NCI-H345 treated with DMSO at 0.1 percent for 48 hours (cell line): ENCODE results near the gene MBNL2.

Experiments
- DNase-seq: peaks from one replicate; lab custom pipeline; 2025; ENCODE audit not compliant: unreplicated experiment; lab: John Stamatoyannopoulos, UW

Gene MBNL2

DNA sequence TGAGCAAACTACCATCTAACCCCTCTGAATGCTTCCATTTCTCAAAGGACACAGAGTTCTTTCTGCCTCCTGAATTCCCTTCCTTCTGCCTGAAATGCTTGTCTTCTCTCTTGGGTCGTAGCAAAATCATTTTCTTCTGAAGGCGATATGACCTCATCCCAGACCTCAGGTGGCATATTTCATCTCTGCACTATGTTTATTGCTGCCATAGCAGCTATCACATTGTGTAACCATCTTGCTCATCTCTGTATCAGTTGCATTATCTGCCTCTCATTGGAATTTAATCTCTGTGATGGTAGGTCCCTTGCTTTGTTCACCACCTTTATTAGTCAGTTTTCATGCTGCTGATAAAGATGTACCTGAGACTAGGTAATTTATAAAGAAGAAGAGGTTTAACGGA is 179.3 kb downstream of the MBNL2 start:
- no peak for DNase-seq

DNA sequence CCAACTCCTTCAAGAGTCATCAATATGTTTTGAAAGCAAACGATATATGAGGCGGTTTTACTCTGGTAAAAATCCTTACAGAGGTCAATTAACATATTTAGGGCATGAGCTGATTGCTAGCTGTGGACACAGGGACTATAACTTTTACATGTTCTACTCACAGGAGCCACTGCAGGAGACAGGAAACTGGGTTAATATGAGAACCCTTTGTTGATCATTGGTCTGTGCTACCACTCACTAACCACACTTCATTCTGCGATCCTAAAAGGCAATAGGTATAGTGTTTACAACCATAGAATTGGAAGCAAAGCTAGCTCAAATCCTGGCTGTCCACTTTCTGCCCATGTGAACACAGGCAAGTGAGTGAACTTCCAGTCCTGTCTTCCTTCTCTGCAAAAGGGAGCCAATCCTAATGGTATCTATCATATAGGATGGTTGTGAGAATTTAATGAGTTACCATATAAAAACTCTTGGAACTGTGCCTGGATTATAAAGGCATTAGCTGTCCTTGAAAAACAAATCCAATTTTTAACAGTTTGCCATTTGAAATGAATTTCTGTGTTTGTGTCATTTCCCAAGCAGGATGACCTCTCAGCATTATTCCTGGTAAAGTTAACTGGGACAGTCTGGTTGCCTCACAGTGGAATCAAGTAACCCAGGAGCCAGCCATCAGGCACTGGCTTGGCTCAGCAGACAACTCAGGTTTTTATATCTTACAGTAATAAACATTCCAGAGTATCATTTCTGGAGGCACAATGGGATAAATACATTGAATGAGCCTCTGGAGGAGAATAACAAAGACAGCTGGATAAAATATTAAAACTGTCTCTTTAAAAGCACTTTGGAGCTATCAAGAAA is 182.0 kb downstream of the MBNL2 start:
- DNase-seq = no peak

DNA sequence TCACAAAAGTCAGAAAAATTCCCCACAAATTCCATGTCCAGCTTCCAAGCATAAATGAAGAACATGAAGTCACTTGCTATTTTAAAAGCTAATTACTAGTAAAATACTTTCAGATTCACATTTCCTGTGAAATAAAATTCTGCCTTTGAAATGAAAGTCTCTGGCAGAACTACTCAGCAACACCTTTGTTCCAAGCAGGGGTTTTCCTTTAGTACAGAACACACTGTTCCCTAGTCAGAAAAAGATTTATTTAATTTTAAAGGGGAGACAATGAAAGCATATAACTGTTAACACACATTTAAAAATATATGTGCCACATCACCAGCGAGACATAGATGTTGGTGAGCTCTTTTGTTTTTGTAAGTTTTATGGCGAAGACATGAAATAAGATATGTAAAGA is 185.4 kb downstream of the MBNL2 start:
- DNase-seq = no peak

DNA sequence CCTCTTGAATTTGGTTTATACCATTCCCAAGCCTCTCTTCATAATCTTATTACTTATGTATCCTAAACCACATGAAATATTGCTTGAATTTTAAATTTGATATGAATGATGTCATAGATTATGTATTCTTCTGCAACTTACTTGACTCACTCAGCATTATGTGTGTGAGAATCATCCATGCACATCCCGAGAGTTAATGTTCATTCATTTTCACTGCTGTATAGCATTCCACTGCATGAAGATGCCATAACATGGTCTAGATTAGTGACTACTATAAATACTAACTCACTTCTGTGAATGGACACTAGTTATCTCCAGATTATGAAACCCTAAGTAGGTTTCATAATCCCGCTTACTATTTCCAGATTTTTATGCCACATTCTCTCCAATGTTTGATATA is 186.8 kb downstream of the MBNL2 start:
- DNase-seq = no peak

DNA sequence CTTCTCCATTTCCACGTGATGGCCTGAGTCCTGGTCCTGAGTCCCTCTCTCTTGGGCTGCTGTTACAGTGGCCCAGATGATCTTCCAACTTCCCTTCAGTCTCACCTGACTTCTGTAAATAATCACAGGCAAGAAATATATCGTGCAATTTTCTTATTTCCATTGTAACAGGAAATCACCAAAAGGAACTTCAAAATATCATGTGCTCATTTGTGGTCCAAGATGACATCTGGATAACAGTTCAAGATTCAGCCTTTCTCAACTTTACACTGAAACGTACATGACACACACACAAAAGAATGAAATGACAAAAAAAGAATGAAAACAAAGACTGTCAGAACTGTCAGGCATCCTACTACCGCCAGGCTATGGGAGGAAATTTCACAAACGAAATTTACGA is 189.9 kb downstream of the MBNL2 start:
- no peak for DNase-seq

DNA sequence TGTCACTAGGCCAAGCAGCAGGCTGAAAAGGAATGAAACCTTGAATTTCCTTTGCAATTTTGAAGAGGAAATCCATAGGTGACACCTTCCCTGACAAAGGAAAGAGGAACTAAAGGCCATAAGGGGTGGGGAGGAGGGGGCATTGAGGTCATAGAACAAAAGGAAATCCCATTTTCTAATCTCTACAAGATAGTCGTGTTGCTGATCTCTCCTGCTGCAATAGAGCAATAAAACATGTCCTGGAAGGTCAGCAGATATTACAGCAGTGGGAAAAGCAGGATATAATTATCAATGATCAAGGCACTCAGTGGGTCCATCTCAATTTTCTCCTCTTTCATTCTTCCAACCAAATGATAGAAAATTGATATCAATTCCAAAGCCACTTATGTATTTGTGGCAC is 191.6 kb downstream of the MBNL2 start:
- no peak for DNase-seq

DNA sequence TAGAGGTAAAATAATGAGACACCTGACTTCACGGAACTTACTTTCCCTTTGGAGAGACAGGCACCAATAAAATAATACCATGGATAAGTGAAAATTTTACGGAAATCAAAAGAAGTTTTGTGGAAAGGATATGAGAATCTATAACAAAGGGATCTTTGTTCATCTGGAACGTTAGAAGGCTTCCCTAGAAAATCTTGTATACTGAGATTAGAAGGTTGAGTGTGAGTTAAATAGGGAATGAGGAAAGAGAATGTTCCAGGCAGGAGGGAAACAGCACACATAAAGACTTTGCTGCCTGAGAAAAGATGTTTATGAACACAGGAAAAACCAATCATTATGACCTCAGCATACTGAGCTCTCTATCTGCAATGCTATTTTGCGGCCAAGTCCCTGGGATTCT is 192.3 kb downstream of the MBNL2 start:
- no peak for DNase-seq

DNA sequence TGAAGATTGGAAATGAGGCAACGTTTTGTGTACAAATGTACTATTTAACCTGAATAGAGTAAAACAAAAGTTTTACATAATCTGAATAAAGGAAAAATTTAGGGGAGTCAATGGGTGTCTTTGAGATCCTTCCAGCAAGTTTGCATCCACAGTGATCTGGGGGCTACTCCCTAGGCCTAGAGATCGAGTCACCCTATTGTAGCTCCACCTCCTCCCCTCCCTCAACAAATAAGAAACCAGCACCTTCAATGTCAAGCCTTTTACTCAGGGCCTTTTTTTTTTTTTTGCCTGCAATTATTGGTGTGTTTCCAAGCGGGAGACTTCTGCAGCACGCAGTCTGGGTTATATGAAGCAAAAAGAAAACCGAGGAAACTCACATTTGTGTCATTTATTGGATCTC is 195.6 kb downstream of the MBNL2 start:
- DNase-seq = no peak

DNA sequence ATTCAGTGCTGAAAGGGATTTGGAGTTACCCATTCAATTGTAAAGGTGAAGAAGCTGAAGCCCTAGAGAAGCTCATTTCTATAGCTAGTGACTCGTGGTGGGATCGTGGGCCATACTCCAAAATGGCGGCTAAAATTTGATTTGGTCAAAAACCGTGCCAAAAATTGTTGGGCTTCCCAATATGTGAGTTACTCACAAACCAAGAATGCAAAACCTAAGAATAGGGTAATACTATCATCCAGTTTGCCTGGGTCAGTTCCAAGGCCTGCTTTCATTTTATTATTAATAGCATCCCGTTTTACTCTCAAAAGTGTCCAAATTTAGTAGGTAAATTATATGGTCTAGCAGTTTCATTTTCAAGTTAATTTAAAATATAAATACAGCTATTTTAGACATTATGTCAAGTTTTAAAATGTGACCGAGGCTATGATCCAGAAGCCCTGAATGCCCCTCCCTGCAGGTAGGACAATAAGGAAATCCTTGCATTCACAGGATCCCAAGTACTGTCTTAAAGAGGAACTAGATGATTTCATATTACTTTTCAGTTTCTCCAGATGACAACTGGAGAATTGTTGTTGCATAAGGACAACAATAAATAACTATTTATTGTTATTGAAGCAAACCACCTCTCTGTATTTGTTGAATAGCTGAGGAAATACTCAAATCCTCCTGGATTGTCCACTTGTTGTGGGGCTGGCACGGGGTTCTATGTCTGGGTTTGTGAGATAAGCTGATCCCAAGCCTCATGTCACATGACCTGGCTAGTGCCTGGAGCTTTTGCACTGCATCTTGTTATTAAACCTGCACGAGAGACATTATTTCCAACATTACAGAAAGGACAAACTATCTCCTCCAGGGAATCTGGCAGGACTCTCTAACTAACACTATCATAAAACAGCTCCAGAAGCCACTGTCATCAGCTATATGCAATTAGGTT is 200.3 kb downstream of the MBNL2 start:
- no peak for DNase-seq

DNA sequence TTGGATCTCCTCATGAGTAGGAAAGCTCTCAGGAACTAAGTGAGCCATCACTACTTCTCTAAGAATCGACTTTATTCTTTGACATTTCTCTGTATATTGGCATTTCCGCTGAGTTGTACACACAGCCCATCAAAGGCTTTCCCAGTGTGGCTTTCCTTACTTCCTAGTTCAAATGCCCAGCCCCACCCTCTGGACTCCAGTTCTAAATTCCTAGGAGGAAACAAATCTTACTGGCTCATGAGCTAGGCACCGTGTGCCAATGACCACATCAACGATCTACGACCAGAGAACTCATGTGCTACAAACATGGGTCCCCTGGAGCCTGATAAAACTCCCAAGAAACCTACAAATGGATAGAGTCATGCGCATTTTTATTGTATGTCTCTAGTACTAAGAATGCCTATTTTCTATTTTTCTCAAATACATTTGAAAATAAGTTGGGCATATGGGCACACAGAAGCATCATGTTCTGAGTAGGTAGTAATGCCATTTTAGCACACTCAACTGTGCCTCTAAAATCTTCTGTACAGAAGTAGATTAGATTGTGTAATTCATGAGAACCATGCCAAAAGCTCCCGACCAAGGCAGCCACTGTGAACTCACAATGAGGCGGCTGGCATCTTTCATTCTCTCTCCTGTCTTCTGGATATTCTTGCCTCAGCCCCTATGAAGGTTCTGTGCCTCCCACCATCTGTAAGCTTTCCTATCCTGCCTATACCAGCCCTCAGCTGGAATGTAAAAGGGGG is 201.3 kb downstream of the MBNL2 start:
- DNase-seq = no peak

DNA sequence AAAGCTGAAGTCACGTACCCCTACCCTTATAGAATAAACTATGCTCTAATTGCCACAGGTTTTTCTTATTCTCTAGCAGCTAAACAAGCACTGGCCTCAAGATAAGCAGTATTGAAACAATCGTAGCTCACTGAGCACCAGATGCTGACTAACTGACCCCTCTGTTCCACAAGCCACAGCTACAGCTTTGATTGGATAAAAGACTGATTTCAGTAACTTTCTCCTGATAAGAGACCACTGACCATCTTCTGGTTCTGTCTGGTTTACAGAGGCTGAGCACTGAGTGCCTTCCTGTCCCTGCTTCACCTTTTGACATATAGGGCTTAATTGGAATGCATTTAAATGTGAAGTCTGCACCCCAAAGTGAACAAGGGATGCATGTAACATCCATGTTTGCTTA is 203.5 kb downstream of the MBNL2 start:
- no peak for DNase-seq

DNA sequence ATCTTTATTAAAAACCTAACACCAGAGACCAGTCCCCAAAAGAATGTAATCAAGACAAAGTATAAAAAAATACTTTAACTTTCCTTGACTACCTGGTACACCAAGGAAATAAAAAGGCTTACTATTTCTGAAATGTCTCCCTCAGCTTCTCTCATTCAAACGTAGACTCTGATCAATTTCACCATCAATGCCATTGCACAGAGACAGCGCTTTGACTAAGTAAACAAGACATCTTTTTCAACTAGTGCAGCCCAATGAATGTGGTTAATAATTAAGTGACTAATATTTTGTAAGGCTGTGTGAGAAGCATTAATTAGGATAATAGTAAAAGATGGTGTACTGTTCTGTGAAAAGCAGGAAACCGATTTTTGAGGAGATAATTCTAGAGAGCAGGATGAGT is 204.6 kb downstream of the MBNL2 start:
- no peak for DNase-seq

DNA sequence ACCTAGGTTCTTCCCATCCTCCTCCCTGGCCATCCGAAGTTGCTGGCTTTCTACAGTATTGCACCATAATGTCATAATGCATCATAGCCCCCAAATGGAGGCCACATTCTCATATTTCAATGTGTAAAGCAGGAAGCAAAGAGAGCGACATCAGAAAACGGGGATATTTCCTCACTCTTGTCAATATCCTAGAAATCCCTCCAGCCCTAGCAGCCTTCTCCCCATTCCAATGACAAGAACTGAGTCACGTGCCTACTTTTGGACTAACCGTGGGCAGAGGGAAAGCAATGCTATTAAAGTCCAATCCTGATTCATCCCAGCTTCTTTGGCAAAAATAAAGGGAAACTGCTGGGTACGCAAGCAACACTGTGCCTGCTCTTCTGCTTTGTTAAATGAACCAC is 207.5 kb downstream of the MBNL2 start:
- no peak for DNase-seq

DNA sequence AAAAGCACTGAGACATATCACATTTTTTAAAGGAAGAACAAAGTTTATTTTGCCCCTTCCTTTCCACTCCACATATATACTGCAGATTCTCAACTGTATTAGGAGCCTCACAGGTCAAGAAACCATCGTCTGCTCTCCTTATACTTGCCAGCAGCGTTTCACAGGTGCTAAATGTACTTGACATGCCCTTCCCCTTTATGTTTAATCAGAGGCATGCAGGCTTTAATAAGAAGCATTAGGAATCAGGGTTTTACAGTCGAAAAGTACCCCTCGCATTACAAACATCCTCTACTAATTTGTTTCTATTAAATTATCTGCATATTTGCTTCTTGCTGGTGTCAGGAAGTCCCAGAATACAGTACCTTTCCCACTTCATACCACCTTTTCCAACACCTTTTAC is 208.2 kb downstream of the MBNL2 start:
- no peak for DNase-seq

DNA sequence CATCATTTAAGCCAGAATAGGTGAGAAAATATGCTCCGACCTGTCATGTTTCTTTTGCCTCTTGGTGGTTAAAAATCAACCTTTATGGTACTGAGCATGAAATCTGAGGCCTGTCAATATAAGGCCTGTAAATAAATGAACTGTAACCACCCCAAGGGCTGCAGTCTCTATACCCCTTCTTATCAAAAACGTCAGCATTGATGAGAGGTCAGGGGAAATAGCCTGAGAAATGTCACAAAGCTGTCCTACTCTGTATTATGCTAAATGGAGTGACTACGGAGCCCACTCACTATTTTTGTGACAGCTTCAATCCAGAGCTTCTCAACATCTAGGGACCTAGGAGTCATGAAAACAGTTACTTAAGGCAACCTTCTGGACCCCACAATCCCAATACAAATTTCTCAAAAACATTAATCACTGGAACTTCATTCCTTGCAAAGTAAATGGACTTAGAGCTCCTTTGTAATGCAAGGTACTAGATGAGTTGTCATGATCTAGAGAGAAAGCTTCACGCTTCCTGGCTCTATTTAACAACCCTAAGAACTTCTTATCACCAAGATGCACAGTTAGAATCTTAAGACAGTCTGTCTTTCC is 209.1 kb downstream of the MBNL2 start:
- DNase-seq = no peak

DNA sequence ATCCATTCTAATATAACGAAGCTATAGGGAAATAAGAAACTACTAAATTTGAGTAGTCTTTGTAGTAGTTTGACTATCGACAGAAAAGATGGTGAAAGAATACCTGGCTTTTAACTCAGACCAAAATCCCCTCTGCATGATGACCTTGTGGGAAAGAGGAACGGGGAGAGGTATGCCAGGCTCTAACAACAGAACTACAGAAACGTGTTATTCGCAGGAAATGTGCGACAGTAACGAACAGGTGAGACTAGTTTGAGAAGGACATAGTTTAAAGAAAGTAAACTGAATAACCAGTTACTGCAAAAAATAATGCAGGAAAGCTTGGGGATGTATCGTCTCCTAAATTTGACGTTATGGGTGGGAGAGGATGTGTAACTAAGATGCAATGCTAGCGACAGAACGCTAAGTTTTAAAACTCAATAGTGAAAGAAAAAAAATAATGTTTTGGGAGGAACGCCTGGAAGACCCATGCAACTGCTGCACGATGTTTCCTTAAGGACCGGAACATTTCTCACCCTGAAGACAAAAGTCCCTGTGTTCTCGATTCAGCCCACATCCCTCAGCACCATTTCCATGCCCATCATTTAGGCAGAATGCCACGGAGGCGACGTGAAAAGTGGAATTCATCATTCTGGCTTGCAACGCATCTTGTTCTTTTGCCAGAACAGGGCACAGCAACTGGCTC is 210.2 kb downstream of the MBNL2 start:
- no peak for DNase-seq

DNA sequence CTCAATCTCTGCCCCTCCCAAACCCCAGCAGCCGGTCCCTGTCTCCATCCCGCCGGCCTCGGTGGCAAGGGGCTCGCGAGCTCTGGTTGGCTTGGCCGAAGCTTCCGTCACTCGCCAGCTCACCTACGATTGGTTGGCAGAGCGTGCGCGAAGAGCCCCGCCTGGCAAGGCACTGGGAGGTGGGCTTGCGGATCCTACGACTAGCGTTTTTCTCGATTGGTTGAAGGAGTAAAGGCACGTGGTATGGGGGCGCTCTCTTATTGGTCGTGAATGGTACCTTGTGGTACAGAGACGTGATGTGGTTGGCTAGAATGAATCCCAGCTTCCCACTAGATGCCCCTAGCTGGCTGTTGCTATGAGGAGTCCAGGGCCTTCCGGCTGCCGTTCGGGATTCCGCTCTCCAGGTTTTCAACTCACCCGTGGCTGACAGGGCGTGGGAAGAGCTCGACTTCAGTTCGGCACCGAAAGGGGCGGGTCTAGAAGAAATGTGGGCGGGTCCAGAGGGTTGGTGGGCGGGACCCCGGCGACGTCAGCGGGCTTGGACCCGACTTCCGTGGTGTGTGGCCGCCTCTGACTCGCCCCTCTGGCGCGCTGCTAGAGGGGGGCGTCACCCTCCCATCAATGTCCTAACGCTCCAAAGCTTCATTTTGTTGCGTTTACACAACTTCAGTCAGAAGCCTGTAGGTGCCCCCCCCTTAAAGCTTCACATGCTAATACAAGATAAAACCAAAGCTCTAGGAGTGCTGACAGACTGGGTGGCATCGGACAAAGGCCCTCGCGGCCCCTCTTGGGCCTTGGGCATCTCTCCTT is 211.0 kb downstream of the MBNL2 start:
- peak; percentile 95 for DNase-seq

DNA sequence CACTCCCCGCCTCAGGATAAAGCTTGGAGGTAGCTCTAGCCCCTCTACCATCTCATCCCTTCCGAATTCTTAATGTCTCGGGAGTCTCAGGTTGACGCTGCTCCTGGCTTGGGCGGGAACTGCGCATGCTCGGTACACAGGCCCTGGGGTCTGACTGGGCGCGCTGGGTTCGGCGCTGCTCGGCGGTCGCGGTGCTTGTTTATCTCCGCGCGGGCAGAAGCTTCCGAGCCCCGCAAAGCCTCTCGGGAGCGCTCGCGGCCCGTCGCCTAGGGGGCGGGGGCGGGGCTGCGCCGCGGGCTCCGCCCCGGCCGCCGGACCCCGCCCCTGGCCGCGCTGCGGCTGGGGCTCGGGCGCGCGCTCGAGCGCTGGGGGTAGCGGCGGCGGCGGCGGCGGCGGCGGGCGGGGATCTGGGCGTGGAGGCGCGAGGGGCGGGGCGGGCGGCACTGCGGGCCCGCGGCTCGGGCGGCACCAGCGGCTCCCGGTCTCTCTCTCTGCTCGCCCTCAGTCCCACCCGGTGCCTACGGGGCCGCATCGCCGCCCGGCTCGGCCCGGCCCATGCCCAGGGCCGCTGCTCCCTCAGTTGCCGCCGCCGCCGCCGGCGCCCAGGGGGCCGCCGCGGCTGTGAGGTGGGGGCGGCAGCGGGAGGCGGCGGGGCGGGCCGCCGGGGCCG is 211.7 kb downstream of the MBNL2 start, which contains the start of gene RAP2A:
TSS of gene RAP2A (plus strand) at position 443 of the 670 bp plus-strand sequence. CDS start 302 bp downstream, outside the sequence.
- peak; percentile 93 for DNase-seq
